NCI-H345 treated with DMSO at 0.1 percent for 48 hours (cell line): ENCODE results near the gene BCL7C.
A peak's percentile ranks its signal among the peaks of the same experiment; 100 is the strongest.
"Not testable (repeated sequence)": the region's sequence is repeated elsewhere in the genome, so short reads cannot be mapped to it uniquely, and the experiment has no call there.

Experiments
- DNase-seq: peaks from one replicate; lab custom pipeline; 2025; ENCODE audit not compliant: unreplicated experiment; lab: John Stamatoyannopoulos, UW

The BCL7C gene

DNA sequence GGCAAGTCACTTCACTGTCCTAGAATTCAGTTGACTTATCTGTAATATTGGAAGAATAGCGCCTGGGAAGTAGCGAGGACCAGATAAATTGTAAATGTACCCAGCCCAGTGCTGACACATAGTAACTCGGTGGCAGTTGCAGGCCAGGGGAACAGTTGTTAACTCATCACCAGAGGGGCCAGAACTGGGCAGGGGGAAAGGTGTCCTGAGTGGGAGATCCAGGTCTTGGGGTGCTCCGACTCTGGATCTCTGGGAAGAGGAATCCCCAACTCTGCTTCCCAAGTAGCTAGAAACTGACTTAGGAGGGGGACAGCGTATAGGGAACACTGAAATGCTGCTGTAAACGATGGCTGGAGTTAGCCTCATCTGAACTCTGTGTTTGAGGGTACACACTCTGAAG, 23.0 kb downstream of the BCL7C start:
- DNase-seq, result no peak

DNA sequence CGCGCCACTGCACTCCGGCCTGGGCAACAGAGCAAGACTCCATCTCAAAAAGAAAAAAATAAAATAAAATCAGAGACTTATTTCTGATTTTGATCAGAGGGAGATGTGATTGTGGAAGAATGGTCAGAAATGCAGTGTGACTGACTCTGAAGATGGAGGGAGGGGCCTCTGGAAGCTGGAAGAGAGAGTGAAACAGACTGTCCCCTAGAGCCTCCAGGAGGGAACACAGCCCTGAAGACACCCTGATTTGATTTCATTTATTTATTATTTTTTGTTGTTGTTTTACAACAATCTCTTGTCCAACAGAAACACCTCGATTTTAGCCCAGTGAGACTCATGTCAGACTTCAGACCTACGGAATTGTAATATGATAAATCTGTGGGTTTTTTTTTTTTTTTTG, 26.1 kb downstream of the BCL7C start:
- no peak for DNase-seq

GRCh38 chr16:30866031-30866430, 27.8 kb downstream of the BCL7C start:
- no peak for DNase-seq

- not testable (repeated sequence) for DNase-seq
These were observed 30.7 kb downstream of the BCL7C start for GRCh38 chr16:30863178-30863577.

DNA sequence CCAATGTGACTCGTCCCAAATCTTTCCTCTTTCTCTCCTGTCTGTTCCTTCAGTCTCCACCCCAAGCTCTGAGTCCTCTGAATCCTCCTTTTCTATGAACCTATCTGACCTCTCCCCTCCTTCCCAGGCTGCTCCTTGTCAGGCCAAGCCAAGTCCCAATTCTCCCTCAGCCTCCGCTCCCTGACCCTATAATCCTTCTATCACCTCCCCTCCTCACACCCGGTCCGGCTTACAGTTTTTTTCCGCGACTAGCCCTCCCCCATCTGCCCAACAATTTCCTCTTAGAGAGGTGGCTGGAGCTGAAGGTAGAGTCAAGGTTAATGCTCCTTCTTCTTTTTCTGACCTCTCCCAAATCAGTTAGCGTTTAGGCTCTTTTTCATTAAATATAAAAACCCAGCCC, 33.1 kb downstream of the BCL7C start:
- not testable (repeated sequence) for DNase-seq

- no peak for DNase-seq
These were observed 35.0 kb downstream of the BCL7C start for GRCh38 chr16:30858829-30859423.

GRCh38 chr16:30858111-30858495, 35.8 kb downstream of the BCL7C start:
- no peak for DNase-seq

DNA sequence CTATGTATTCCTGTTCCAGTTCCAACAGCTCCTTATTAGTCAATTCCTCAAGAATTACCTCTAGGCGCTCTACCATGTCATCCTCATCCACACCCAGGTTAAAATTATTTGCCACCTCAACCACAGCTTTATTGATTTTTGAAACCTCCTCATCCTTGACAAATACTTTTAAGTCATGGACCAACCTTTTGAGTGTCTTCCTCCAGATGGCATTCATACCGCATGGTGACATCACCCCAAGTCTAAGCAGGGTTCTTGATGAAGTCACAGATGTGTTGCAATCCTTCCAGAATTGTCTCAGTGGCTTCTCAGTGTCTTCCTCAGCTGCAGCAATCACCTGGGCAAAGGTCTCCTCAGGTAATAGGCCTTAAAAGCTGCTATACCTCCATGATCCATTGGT, 40.1 kb downstream of the BCL7C start:
- DNase-seq, result no peak

DNA sequence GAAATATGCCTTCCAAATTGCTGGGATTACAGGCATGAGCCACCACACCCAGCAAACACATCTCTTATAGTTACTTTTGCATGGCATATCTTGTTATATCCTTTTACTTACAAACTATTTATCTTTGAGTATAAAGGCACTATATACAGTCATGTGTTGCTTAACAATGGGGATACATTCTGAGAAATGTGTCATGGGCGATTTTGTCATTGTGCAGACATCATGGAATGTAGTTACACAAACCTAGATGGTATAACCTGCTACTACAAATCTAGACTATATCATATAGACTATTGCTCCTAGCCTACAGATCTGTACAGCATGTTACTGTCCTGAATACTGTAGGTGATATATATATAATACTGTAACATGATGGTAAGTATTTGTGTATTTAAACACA, 43.6 kb downstream of the BCL7C start:
- DNase-seq, result no peak

- no peak for DNase-seq
These were observed 47.1 kb downstream of the BCL7C start for GRCh38 chr16:30846649-30847402.

GRCh38 chr16:30844671-30845449, 49.0 kb downstream of the BCL7C start:
- peak; percentile 74 for DNase-seq

- DNase-seq, result no peak
These were observed 49.6 kb downstream of the BCL7C start for GRCh38 chr16:30844346-30844670.

GRCh38 chr16:30843501-30843900, 50.4 kb downstream of the BCL7C start:
- DNase-seq, result no peak

DNA sequence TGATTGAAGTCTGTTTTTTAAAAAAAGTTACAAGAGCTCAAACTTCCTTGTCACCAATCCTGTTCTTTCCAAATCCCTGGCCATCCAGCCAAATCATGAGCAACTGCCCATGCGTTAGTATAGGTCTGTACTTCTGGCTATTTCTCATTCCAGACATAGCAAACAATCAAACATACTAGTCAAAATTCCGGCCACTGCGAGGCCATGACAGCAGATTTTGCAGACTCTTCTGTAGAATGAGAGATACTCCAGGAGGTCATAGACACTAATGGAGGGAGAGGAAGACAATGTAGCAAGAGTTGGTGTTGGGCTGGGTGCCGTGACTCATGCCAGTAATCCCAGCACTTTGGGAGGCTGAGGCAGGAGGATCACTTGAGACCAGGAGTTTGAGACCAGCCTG, 50.9 kb downstream of the BCL7C start:
- DNase-seq, result no peak

DNA sequence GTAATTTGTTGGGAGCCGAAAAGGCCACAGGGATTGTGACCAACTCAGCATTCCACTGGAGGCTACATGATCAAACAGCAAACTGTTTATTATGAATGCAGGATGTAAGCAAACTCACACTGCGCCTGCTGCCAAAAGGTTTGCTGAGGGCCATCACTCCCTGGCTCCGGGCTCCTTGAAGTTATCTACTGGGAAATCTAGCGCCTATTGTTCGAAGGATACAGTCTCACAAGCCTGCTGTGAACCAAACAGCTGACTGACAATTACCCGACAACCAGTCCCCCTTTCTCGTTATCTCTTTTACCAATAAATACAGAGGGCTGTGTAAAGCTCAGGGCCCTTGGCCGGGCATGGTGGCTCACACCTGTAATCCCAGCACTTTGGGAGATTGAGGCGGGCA, 52.5 kb downstream of the BCL7C start:
- no peak for DNase-seq

GRCh38 chr16:30840611-30841010, 53.3 kb downstream of the BCL7C start:
- DNase-seq, result no peak

GRCh38 chr16:30839523-30840227, 54.2 kb downstream of the BCL7C start:
- no peak for DNase-seq

DNA sequence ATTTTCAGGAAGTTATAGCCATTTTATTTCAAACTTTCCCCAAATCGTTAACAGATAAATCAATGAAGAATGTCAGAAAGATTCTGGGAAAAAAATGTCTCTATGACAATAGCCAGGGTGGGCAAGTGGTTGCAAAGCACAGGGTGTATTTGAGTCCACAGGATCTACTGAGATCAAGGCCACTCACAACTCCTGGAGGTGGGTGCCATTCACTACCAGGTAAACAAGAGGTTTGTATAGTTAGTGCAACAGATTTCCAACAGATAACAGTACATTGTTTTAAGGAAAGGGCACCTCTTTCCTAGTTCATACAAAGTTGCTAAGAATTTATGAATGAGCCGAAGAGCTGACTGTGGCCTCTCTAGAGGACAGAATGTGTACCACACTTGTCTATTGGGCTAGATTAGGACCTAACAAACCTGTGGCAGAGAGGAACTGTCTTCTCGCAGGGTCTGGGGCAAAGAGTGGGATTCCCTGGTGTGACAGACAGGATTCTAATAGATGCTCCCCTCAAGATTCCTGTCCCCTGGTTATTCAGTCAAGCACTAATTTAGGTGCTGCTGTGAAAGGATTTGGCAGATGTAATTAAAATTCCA, 54.9 kb downstream of the BCL7C start:
- DNase-seq, result no peak

GRCh38 chr16:30837904-30838303, 56.0 kb downstream of the BCL7C start:
- no peak for DNase-seq
